ENCODE results near the gene SUGP2.
A peak's percentile ranks its signal among the peaks of the same experiment; 100 is the strongest.

Gene SUGP2

DNA sequence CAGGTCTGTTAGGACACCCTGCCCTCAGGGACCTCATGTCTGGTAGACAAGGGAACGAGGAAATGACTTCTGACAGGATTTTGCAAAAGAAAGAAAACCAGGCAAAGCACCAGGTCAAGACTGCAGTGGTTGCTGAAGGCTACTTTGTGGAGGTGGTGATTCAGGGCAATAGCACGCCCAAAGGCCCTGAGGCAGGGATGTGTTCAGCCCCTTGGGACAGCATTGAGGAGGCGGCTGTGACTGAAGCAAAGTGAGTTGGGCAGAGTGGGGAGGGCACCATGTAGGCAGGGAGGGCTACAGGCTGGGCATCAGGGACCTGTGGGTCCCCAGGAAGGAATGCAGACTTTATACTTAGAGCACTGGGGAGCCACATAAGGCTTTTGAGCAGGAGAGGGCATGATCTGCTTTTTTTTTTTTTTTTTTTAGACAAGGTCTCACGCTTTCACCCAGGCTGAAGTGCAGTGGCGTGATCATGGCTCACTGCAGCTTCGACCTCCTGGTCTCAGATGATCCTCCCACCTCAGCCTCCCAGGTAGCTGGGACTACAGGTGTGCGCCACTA lies 81.5 kb downstream of the SUGP2 start:
- DNase-seq (ENCODE audit: low read depth), result peak; percentile 85

DNA sequence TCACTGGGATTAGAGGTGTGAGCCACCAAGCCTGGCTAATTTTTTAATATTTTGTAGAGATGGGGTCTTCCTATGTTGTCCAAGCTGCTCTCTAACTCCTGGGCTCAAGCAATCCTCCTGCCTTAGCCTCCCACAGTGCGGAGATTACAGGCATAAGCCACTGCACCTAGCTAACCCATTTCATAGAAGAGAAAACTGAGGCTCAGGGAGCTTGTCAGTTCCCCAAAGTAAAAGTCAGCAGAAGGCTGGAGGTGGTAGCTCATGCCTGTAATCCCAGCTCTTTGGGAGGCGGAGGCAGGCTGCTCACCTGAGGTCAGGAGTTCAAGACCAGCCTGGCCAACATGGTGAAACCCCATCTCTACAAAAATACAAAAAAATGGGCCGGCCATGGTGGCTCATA lies 83.5 kb downstream of the SUGP2 start:
- no peak for DNase-seq (ENCODE audit: low read depth)

- DNase-seq (ENCODE audit: low read depth), result no peak
These were observed 84.4 kb downstream of the SUGP2 start for GRCh38 chr19:18948976-18949356.

- no peak for DNase-seq (ENCODE audit: low read depth)
These were observed 85.0 kb downstream of the SUGP2 start for GRCh38 chr19:18948075-18948975.

- no peak for DNase-seq (ENCODE audit: low read depth)
These were observed 86.4 kb downstream of the SUGP2 start for GRCh38 chr19:18946918-18947317.

GRCh38 chr19:18946335-18946734 lies 87.0 kb downstream of the SUGP2 start:
- DNase-seq (ENCODE audit: low read depth), result no peak

- DNase-seq (ENCODE audit: low read depth), result no peak
These were observed 88.0 kb downstream of the SUGP2 start for GRCh38 chr19:18945297-18945696.

GRCh38 chr19:18943465-18943864 lies 89.9 kb downstream of the SUGP2 start:
- no peak for DNase-seq (ENCODE audit: low read depth)

GRCh38 chr19:18942692-18943091 lies 90.6 kb downstream of the SUGP2 start:
- no peak for DNase-seq (ENCODE audit: low read depth)

DNA sequence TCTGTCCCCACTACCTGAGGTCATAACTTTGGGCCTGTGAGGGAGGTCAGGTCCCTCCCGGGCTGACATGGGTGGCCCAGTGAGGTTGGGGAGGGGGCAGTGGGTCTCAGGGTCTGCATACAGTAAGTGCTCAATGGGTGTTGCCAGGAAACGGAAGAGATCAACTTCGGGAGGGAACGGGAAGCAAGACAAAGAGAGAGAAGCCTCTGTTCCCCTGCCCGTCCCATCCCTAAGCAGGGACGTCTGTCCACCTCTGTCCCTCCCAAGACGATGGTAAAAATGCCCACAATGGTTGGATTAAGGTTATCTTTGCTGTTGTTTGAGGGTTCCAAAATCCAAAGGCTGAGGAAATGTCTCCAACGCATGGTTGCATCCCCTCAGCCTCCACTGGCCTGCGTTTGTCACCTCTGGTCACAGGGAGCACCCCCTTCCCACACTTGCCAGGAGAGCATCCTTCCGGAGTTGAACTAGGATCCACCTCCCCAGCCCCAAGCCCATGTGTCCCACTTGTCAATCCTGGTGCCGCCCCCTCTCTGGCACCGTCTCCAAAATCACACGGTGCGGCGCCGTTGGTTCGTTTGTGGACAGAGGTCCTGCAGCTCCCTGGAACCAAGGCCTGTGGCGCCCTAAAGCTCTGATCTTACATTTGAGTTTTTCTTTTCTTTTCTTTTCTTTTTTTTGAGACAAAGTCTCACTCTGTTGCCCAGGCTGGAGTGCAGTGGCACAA lies 91.5 kb downstream of the SUGP2 start:
- DNase-seq (ENCODE audit: low read depth), result no peak
